ENCODE results near the gene TINCR.

TINCR gene

GRCh38 chr19:5587071-5587455 lies 19.3 kb upstream of the TINCR start:
- no peak overlapping the region for H3K9ac ChIP-seq (ENCODE audit: low read length)
- no peak overlapping the region for H2AFZ ChIP-seq (ENCODE audit: low read length)
- no peaks in the 10 kb centered on the region for H3K9me3 ChIP-seq (ENCODE audit: low read length)
- H3K36me3 ChIP-seq (ENCODE audit: insufficient read depth, low read length), result peaks cover 82% of the 10 kb centered on the region
- no peaks in the 10 kb centered on the region for H3K79me2 ChIP-seq (ENCODE audit: insufficient read depth, low read length)
- no peak overlapping the region for H3K27ac ChIP-seq (ENCODE audit: low read depth, low read length, poor library complexity, severe bottlenecking)
- no peaks in the 10 kb centered on the region for H3K9me2 ChIP-seq (ENCODE audit: low read depth, low read length)
- no peak overlapping the region for H3K4me2 ChIP-seq (ENCODE audit: low read length)
- no peak overlapping the region for H3K4me3 ChIP-seq (ENCODE audit: low read depth, low read length, poor library complexity, severe bottlenecking)
- H3K4me1 ChIP-seq (ENCODE audit: insufficient read depth, low read length, severe bottlenecking), result no peaks in the 10 kb centered on the region
- no peaks in the 10 kb centered on the region for H3F3A ChIP-seq (ENCODE audit: insufficient read depth, low read length)
- no peaks in the 10 kb centered on the region for H3K27me3 ChIP-seq (ENCODE audit: insufficient read depth, low read length)
- no peaks in the 10 kb centered on the region for H4K20me1 ChIP-seq (ENCODE audit: insufficient read depth, low read length)
- TF ChIP-seq CTCF (IDR thresholded peaks at IDR 0.05; ENCODE audit: low read length) (no peak), EZH2 (IDR thresholded peaks at IDR 0.05; ENCODE audit: borderline replicate concordance, low read length) (no peak)

- TF ChIP-seq CTCF (IDR thresholded peaks at IDR 0.05; ENCODE audit: low read length) (no peak), EZH2 (IDR thresholded peaks at IDR 0.05; ENCODE audit: borderline replicate concordance, low read length) (no peak)
- Histone ChIP-seq H3K9me2 (ENCODE audit: low read depth, low read length) (no peaks in the 10 kb centered on the region), H3K27ac (ENCODE audit: low read depth, low read length, poor library complexity, severe bottlenecking) (no peak overlapping the region), H3K4me3 (ENCODE audit: low read depth, low read length, poor library complexity, severe bottlenecking) (no peak overlapping the region), H3K9ac (ENCODE audit: low read length) (no peak overlapping the region), H3F3A (ENCODE audit: insufficient read depth, low read length) (no peaks in the 10 kb centered on the region), H3K36me3 (ENCODE audit: insufficient read depth, low read length) (peaks cover 82% of the 10 kb centered on the region), H3K9me3 (ENCODE audit: low read length) (no peaks in the 10 kb centered on the region), H3K4me1 (ENCODE audit: insufficient read depth, low read length, severe bottlenecking) (no peaks in the 10 kb centered on the region), H2AFZ (ENCODE audit: low read length) (no peak overlapping the region), H3K79me2 (ENCODE audit: insufficient read depth, low read length) (no peaks in the 10 kb centered on the region), H3K4me2 (ENCODE audit: low read length) (no peak overlapping the region), H4K20me1 (ENCODE audit: insufficient read depth, low read length) (no peaks in the 10 kb centered on the region), H3K27me3 (ENCODE audit: insufficient read depth, low read length) (no peaks in the 10 kb centered on the region)
These were observed 18.7 kb upstream of the TINCR start for GRCh38 chr19:5586300-5587070.

- H3K4me1 ChIP-seq (ENCODE audit: insufficient read depth, low read length, severe bottlenecking), result no peaks in the 10 kb centered on the region
- H3K4me3 ChIP-seq (ENCODE audit: low read depth, low read length, poor library complexity, severe bottlenecking), result no peak overlapping the region
- no peak overlapping the region for H3K4me2 ChIP-seq (ENCODE audit: low read length)
- H3F3A ChIP-seq (ENCODE audit: insufficient read depth, low read length), result no peaks in the 10 kb centered on the region
- H3K36me3 ChIP-seq (ENCODE audit: insufficient read depth, low read length), result peaks cover 78% of the 10 kb centered on the region
- H3K79me2 ChIP-seq (ENCODE audit: insufficient read depth, low read length), result no peaks in the 10 kb centered on the region
- no peaks in the 10 kb centered on the region for H3K9me3 ChIP-seq (ENCODE audit: low read length)
- no peaks in the 10 kb centered on the region for H3K9me2 ChIP-seq (ENCODE audit: low read depth, low read length)
- no peaks in the 10 kb centered on the region for H3K27me3 ChIP-seq (ENCODE audit: insufficient read depth, low read length)
- H3K9ac ChIP-seq (ENCODE audit: low read length), result no peak overlapping the region
- no peaks in the 10 kb centered on the region for H4K20me1 ChIP-seq (ENCODE audit: insufficient read depth, low read length)
- TF ChIP-seq EZH2 (IDR thresholded peaks at IDR 0.05; ENCODE audit: borderline replicate concordance, low read length) (no peak), CTCF (IDR thresholded peaks at IDR 0.05; ENCODE audit: low read length) (no peak)
- no peak overlapping the region for H3K27ac ChIP-seq (ENCODE audit: low read depth, low read length, poor library complexity, severe bottlenecking)
- H2AFZ ChIP-seq (ENCODE audit: low read length), result no peak overlapping the region
These were observed 17.9 kb upstream of the TINCR start for GRCh38 chr19:5585461-5586299.

Measured in OCI-LY1 (cell line).